Measurements from ENCODE around the gene LHFPL3.

The LHFPL3 gene

DNA sequence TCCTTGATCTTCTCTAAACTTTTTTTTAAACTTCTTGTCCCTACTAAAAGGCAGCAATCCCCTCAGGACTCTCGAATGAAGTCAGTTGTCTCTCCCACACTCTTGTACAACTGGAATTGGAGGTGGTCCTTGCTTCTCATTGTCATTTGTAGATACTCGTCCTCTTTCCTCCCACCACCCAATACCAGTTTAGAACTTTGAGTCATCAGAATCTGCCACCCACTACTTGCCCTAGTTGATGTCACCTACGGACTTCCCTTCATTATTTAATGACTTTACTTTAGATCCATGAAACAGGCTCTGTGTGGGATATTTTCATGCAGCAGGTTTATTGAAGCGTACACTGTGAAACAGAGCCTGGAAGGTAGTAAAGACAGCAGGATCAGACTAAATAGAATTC, 28.6 kb upstream of the LHFPL3 start:
- H3K4me3 ChIP-seq (ENCODE audit: low read depth, low read length): no peak overlapping the region
- TF ChIP-seq CTCF (IDR thresholded peaks at IDR 0.05; ENCODE audit: low read depth, low read length): no peak

DNA sequence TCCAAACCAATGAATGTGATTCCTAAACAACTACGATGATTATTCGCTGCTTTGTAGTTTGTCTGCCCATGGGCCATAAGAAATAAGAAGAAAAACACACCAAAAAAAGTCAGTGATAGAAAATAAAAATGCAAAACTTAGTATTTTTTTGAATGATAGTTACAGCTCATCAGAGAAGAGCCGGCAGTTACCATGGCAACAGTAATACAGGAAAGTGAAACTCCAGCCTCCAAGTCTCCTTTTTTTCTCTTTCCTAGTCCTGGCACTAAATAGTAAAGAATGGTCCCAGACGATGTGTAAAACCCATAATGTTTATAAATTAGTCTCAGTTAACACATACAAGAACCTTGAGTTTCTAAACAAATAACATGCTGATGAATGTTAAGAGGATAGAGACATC, 21.6 kb upstream of the LHFPL3 start:
- no peak for TF ChIP-seq CTCF (IDR thresholded peaks at IDR 0.05; ENCODE audit: low read depth, low read length)
- H3K4me3 ChIP-seq (ENCODE audit: low read depth, low read length): no peak overlapping the region

DNA sequence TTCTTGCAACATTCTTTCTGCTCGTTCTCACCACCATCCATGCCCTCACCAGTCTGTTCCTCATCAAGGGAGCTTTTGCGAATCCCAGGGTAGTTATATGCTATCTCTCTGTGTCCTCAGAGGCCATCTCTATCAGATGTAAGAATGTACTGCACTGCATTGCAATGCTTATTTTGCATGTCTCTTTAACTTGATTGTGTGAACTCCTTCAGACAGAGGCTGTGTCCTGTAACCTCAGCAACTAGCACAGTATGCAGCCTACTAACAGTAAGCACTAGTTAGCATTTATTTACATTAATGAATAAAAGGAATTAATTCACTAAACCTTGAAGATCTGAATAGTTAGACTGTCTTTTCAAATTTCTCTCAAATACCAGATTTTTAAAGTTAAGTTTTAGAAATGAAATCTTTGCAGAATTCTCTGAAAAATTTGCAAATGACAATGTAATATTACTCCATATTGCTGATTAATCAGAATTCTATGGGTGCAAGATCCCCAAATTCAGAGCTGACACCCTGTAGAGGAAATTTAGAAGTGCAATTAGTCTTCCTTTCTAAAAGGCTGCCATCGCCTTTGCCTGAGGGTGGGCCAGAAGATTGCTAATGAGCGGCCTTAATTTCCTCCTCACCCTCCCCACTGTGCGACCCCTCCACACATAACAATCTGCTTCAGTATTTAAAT, 10.3 kb upstream of the LHFPL3 start:
- TF ChIP-seq CTCF (IDR thresholded peaks at IDR 0.05; ENCODE audit: low read depth, low read length): no peak
- H3K4me3 ChIP-seq (ENCODE audit: low read depth, low read length): no peak overlapping the region

GRCh38 chr7:104327534-104327933, 869 bp upstream of the LHFPL3 start:
- no peak for TF ChIP-seq CTCF (IDR thresholded peaks at IDR 0.05; ENCODE audit: low read depth, low read length)
- H3K4me3 ChIP-seq (ENCODE audit: low read depth, low read length): no peak overlapping the region

GRCh38 chr7:104327938-104328295, 486 bp upstream of the LHFPL3 start:
- TF ChIP-seq CTCF (IDR thresholded peaks at IDR 0.05; ENCODE audit: low read depth, low read length): no peak
- H3K4me3 ChIP-seq (ENCODE audit: low read depth, low read length): no peak overlapping the region

DNA sequence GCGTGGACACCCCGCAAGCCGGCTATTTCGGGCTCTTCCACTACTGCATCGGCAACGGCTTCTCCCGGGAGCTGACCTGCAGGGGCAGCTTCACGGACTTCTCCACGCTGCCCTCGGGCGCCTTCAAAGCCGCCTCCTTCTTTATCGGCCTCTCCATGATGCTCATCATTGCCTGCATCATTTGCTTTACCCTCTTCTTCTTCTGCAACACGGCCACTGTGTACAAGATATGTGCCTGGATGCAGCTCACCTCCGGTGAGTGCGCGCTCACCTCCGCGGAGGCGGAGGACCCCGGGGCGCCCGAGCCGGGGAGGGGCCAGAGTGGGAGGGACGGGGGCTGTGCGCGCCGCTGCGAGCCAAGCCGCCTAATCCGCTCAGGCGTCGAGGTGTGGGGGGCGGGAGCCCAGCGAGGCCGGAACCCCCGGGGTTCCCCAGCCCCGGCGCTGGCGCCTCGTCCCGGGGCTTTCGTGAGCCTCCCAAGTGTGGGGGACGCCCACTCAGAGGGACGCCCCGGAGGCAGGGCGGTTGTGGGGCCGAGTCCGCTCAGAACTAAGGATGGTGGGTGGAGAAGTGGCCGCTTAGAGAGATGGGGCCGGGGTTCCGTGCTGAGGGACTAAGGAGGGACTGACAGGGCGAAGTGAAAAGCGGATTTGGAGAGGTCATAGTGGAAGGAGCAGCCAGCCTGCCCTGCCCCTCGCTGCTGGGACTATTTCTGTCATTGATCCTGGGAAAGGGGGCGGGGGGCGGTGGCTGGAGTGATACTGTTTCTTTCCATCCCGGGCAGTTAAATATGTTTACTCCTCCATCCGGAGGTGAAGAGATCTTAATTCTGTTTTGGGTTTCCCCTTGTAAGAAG, 795 bp downstream of the LHFPL3 start:
- no peak for TF ChIP-seq CTCF (IDR thresholded peaks at IDR 0.05; ENCODE audit: low read depth, low read length)
- H3K4me3 ChIP-seq (ENCODE audit: low read depth, low read length): peak overlapping the region; percentile 38

- no peak for TF ChIP-seq CTCF (IDR thresholded peaks at IDR 0.05; ENCODE audit: low read depth, low read length)
- no peak overlapping the region for H3K4me3 ChIP-seq (ENCODE audit: low read depth, low read length)
Measured at GRCh38 chr7:104341546-104341945, 13.1 kb downstream of the LHFPL3 start.

Data from WI38 (cell line).